Measurements from ENCODE around the gene TRIM24.

TRIM24 gene

GRCh38 chr7:138630059-138630610 is 170.1 kb downstream of the TRIM24 start:
- no peak for DNase-seq

- no peak for DNase-seq
These were observed 172.3 kb downstream of the TRIM24 start for GRCh38 chr7:138632384-138632783.

GRCh38 chr7:138632826-138633602 is 173.0 kb downstream of the TRIM24 start:
- DNase-seq, result no peak

All from NCI-H774 (cell line).